GM19240 (cell line): ENCODE measurements around the gene DUOX1.

Experiments
- DNase-seq: peaks from one replicate; pipeline ENCODE4 v3.0.0; 2011; ENCODE audit warnings: low spot score; ENCODE audit not compliant: insufficient read length

DUOX1 gene

DNA sequence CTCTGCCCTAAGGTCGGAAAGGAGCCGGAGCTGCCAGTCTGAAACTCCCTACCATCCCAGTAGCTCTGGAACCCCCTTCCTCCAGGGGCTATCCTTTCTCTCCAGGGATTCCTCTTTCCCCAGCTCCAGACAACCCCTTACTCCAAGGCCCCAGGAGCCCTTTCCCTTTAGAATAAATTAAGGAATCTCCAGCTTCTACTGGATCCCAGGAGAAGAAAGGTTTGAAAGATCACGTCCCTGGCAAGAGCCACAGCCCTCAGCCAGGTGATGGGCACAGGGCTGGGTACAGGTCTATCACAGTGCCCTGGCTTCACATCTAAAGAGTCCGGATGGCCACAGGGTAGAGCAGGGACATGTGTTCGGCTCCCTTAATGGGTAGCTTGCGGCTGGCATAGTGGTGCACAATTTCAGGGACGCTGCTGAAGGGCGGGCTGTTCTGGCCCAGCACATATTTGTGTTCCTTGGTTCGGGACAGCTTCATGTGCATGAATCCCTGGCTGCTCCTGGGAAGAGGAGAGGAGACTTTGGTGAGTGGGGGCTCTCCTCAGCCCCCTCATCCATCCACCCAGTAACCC lies 37.9 kb downstream of the DUOX1 start:
- DNase-seq = no peak

- no peak for DNase-seq
These were observed 38.5 kb downstream of the DUOX1 start for GRCh38 chr15:45168286-45168685.

- DNase-seq = no peak
These were observed 39.2 kb downstream of the DUOX1 start for GRCh38 chr15:45168751-45169551.

- DNase-seq = no peak
These were observed 40.0 kb downstream of the DUOX1 start for GRCh38 chr15:45169608-45170480.

GRCh38 chr15:45171912-45172311 lies 42.1 kb downstream of the DUOX1 start:
- no peak for DNase-seq

- DNase-seq = no peak
These were observed 44.3 kb downstream of the DUOX1 start for GRCh38 chr15:45174069-45174468.

DNA sequence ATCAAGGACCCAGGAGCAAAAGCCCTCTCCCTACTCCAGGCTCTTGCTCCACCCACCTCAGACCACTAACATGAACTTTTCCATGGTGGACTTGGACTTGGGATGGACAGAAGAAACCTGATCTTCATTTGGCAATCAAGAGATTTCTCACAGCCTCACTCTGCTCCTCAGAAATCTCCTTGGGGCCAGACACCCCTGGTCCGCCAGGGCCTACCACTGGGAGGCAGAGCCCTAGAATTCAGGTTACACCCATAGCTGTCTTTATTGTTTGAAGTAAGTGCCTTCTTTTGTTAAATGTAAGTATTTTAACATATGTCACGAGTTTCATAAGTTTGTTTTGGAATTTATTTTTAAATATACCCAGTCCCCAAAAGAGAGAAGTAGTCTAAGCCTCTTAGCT lies 44.8 kb downstream of the DUOX1 start:
- no peak for DNase-seq

DNA sequence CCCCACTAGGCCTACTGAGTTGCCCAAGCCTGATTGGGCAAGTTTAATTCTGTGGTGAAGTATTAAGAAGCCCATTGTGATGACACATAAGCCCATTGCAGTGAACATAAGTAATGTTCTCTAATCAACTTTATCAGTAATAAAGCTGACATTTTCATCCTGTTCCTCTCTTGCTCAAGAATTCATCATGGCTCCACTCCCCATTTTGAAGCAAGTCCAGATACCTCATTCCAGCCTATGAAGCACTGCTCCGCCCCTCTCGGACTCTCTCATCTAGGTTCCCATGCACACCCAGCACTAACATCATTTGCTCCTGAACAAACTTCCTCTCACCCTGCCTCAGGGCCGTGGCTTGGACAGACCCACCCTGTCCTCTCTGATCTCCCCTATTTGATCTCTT lies 47.5 kb downstream of the DUOX1 start:
- no peak for DNase-seq

- DNase-seq = no peak
These were observed 49.6 kb downstream of the DUOX1 start for GRCh38 chr15:45179221-45179985.

GRCh38 chr15:45180201-45180600 lies 50.4 kb downstream of the DUOX1 start:
- DNase-seq = no peak

DNA sequence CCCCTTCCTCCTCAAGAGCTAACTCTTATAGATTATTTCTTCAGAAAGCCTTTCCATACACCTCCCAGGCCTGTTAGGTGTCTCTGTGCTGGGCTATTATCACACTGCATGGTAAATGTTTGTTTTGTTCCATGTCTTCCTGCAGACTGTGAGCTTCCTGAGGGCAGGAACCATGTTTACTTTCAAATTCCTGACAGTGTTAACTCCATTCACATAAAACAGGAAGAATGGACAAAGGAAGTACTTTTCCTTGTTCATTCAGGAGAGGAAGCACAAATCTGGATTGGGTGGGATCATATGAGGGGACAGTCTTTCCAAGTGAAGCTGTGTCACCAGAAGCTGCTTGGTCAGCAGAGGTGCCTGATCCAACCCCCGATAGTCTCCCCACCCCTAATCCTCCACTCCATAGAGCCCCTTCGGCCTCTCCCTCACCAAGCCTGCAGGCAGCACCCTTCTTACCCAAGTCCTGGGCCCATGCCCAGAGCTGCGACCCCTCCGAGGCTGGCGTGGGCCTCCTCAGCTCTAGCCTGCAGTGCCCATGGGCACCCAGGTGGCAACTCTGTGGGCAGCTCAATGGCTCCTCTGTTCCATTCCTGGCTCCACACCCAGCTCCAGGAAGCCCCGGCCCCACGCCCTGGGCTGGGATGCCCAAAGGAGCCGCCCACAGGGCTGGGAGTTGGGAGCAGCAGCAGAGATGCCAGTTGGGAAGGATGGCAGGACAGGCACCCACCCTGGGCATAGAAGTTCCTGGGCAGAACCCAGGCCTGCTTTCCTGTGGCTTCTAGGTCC lies 51.0 kb downstream of the DUOX1 start:
- no peak for DNase-seq

DNA sequence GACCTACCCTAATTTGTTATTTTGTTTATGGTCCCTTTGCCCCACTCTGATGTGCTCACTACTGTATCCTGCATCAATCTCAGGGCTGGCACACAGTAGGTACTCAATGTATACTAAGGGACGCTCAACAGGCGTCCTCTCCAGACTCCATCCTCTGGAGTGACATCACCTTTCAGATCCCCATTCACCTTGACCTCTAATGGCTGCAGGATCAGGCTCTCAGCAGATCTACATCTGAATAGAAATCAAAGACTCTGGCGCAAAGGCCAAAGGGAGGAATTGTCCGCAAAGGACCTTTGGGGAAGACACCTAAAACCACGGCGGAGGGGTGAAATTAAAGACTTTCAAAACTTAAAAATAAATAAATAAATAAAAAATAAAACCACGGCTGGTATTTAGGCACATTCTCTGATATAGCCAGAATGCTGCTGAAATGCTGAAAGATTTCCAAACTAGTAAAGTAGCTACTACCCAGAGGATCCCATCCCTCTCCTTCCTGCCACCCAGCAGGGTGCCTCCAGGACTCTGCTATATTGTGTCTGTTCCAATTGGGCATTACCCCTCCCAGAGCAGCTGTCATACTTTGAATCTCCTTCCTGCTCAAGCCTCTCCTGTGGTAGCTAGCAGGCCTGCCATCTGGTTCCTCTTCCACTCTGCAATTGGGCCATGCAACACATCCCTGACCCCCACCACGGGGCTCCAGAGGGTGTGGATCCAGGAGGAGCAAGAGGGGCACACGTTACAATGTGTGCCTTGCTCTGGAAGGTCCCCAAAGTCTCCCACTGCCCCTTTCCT lies 51.9 kb downstream of the DUOX1 start:
- no peak for DNase-seq

- no peak for DNase-seq
These were observed 53.2 kb downstream of the DUOX1 start for GRCh38 chr15:45182996-45183395.

- no peak for DNase-seq
These were observed 53.7 kb downstream of the DUOX1 start for GRCh38 chr15:45183511-45183910.

DNA sequence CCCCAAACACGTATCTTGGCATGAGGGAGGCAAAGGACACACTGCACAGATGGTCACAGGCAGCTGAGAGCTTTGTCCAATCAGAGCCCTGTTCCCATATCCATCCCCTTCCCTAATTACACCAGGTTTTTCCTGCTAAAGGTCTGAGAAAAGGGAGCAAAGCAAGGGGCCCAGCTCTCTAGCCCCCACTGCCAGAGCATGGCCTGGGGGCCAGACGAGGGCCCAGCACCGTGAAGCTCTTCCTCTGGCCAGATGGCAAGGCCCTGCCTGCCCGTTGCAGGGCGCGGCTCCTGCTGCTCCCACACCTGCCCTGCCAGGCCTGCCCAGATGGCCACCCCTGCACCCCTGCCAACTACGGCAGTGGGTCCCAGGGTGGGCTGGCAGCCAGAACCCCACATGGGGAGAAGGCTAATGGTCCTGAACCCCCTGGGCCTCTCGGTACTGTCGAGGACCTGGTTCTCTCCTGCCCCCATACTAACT lies 54.8 kb downstream of the DUOX1 start:
- DNase-seq = no peak

GRCh38 chr15:45185069-45185779 lies 55.4 kb downstream of the DUOX1 start:
- no peak for DNase-seq

DNA sequence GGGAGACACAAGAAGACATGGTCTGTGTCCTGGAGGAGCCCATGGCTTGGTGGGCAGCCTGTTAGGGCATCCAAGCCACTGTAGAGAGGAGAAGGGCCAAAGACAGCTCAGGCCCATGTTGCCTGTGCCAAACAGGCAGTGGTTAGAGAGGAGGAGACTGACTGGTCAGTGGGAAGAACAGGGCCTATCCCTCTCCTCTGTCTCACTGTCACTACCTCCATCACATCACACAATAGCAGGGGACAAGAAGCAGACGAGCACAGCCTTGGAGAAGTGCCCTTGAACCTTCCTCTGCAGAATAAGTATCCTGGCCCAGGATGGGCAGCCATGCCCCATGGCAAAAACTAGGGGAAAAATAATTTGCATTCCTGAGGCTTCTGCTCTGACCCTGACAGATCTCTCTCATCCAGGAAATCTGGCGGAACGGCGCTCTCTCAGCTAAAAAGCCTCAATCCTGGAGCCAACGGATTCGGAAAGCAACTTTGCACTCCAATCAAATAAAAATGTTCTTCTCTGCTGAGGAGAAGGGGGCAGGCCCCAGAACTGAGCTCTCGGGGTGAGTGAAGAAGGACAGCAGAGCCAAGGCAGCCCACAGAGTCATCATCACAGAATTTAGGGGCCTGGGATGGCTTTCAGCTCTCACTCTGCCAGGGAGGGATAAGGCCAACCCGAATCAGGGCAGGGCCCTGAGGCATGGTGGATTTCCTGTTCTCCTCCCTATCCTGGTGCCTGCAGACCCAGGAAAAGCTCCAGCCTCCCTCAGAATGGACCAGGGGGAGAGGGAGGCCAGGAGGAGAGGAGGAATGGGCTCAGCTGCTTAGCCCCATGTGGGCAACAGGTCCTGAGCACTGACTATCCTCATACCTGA lies 56.3 kb downstream of the DUOX1 start:
- DNase-seq = no peak
